Neuronal stem cell (in vitro differentiated cells): ENCODE measurements around the gene FOXP4.

Experiments used
- DNase-seq: peaks from one replicate; pipeline ENCODE4 v3.0.0-alpha.2; 2013; ENCODE audit warnings: low spot score
- H2AFZ ChIP-seq: one replicate; pipeline ENCODE4 v1.6.1; 2013; ENCODE audit warnings: mild to moderate bottlenecking, low read length, inconsistent platforms
- H2AK5ac ChIP-seq: 2 replicates; pipeline ENCODE4 v1.6.1; 2013; ENCODE audit warnings: low read depth, mild to moderate bottlenecking, inconsistent platforms, low read length, moderate library complexity, mixed read lengths
- H2BK120ac ChIP-seq: 2 replicates; pipeline ENCODE4 v1.6.1; 2013; ENCODE audit warnings: low read depth, mild to moderate bottlenecking, inconsistent platforms, low read length, moderate library complexity, mixed read lengths
- H2BK12ac ChIP-seq: one replicate; pipeline ENCODE4 v1.6.1; 2013; ENCODE audit warnings: low read length, inconsistent platforms
- H2BK15ac ChIP-seq: 2 replicates; pipeline ENCODE4 v1.6.1; 2013; ENCODE audit warnings: mild to moderate bottlenecking, low read length, inconsistent platforms, mixed read lengths
- H2BK5ac ChIP-seq: one replicate; pipeline ENCODE4 v1.6.1; 2013; ENCODE audit warnings: inconsistent platforms, mild to moderate bottlenecking, low read length, moderate library complexity
- H3K14ac ChIP-seq: one replicate; pipeline ENCODE4 v1.6.1; 2013; ENCODE audit warnings: low read length, inconsistent platforms
- H3K18ac ChIP-seq: 2 replicates; pipeline ENCODE4 v1.6.1; 2013; ENCODE audit warnings: low read length, inconsistent platforms
- H3K23ac ChIP-seq: 2 replicates; pipeline ENCODE4 v1.6.1; 2013; ENCODE audit warnings: low read depth, mild to moderate bottlenecking, mixed read lengths, low read length, inconsistent platforms; ENCODE audit not compliant: poor library complexity
- H3K27ac ChIP-seq: replicated peaks from 3 replicates; pipeline ENCODE4 v1.5.1; 2013; ENCODE audit warnings: low read length, inconsistent platforms
- H3K27me3 ChIP-seq, 3 experiments: 2 replicates each; pipeline ENCODE4 v1.6.1; 2013; ENCODE audit warnings: low read length in 3 of 3, mild to moderate bottlenecking in 2 of 3, inconsistent platforms in 1 of 3, low read depth in 1 of 3, mixed read lengths in 1 of 3, moderate library complexity in 1 of 3; ENCODE audit not compliant: control insufficient read depth in 3 of 3, insufficient read depth in 3 of 3
- H3K36me3 ChIP-seq, 2 donors: replicated peaks in 1 of 2; 2 replicates each; pipeline ENCODE4 v1.6.1; 2013; ENCODE audit warnings: low read length in 2 of 2; ENCODE audit not compliant: control insufficient read depth in 2 of 2, insufficient read depth in 2 of 2
- H3K4ac ChIP-seq: 2 replicates; pipeline ENCODE4 v1.6.1; 2013; ENCODE audit warnings: inconsistent platforms, mild to moderate bottlenecking, low read length, moderate library complexity
- H3K4me1 ChIP-seq, 2 donors: 1 replicate in 1 of 2; 2 replicates in 1 of 2; pipeline ENCODE4 v1.6.1; 2013; ENCODE audit warnings: low read length in 2 of 2, low read depth in 1 of 2; ENCODE audit not compliant: control insufficient read depth in 2 of 2, insufficient read depth in 1 of 2
- H3K4me2 ChIP-seq: one replicate; pipeline ENCODE4 v1.6.1; 2013; ENCODE audit warnings: mild to moderate bottlenecking, low read length, inconsistent platforms; ENCODE audit not compliant: insufficient read depth, poor library complexity, severe bottlenecking
- H3K4me3 ChIP-seq, 2 donors: 2 replicates each; pipeline ENCODE4 v1.5.1; 2013; ENCODE audit warnings: low read length in 2 of 2, mild to moderate bottlenecking in 2 of 2, inconsistent platforms in 1 of 2, moderate library complexity in 1 of 2
- H3K79me1 ChIP-seq: one replicate; pipeline ENCODE4 v1.6.1; 2013; ENCODE audit warnings: low read depth, mild to moderate bottlenecking, inconsistent platforms, low read length, moderate library complexity
- H3K9ac ChIP-seq: one replicate; pipeline ENCODE4 v1.6.1; 2013; ENCODE audit warnings: mild to moderate bottlenecking, low read depth, low read length, inconsistent platforms; ENCODE audit not compliant: poor library complexity
- H3K9me3 ChIP-seq, 2 donors: replicated peaks in 1 of 2; 2 replicates each; pipeline versions ENCODE3 to v1.6.1; 2013; ENCODE audit warnings: low read length in 2 of 2, mild to moderate bottlenecking in 2 of 2, inconsistent platforms in 1 of 2, low read depth in 1 of 2, mixed read lengths in 1 of 2, moderate library complexity in 1 of 2; ENCODE audit not compliant: control insufficient read depth in 2 of 2, insufficient read depth in 1 of 2
- H4K8ac ChIP-seq: one replicate; pipeline ENCODE4 v1.6.1; 2013; ENCODE audit warnings: low read depth, mild to moderate bottlenecking, inconsistent platforms, low read length, moderate library complexity
- H4K91ac ChIP-seq: one replicate; pipeline ENCODE4 v1.6.1; 2013; ENCODE audit warnings: low read length, low read depth, mild to moderate bottlenecking, inconsistent platforms; ENCODE audit not compliant: poor library complexity
- whole genome bisulfite sequencing, 2 donors: extraction: QIAGEN DNeasy Blood & Tissue Kit; methylation state at CpG; one replicate each; pipeline ENCODE4 v1.1.7; 2013; ENCODE audit warnings: missing lambda C conversion rate in 2 of 2, mixed read lengths in 1 of 2; ENCODE audit not compliant: insufficient read length in 2 of 2, insufficient replicate concordance in 1 of 2; ENCODE audit errors: extremely low coverage in 2 of 2; 5-methylcytosine and 5-hydroxymethylcytosine counted together

Gene FOXP4

GRCh38 chr6:41644297-41644879 is 98.2 kb downstream of the FOXP4 start:
- Histone ChIP-seq H3K79me1 (peaks cover 7% of the 10 kb centered on the region), H3K14ac (no peak overlapping the region), H3K36me3 (peaks cover 25 to 77% of the 10 kb centered on the region in 2 donors), H3K27me3 (peaks cover 0 to 3% (median 0%) of the 10 kb centered on the region in 3 experiments), H3K9me3 (no peaks in the 10 kb centered on the region), H4K8ac (no peak overlapping the region), H3K4ac (no peak overlapping the region), H2BK15ac (no peak overlapping the region), H3K4me1 (peaks cover 25 to 38% of the 10 kb centered on the region in 2 donors), H2BK120ac (no peak overlapping the region), H3K27ac (no peak overlapping the region), H3K9ac (no peak overlapping the region), H2BK5ac (no peak overlapping the region), H3K4me2 (peak overlapping the region; percentile 36), H2AK5ac (peak overlapping the region; percentile 72), H3K23ac (no peak overlapping the region), H4K91ac (no peak overlapping the region), H2BK12ac (no peak overlapping the region), H3K18ac (peak overlapping the region; percentile 69), H3K4me3 (no peak overlapping the region), H2AFZ (no peak overlapping the region)
- no CpG with 5 or more reads among the region's 4 CpGs for WGBS, 2 donors
- DNase-seq = no peak

- Histone ChIP-seq H4K8ac (no peak overlapping the region), H3K4me1 (peaks cover 18 to 30% of the 10 kb centered on the region in 2 donors), H3K4me2 (peak overlapping the region; percentile 36), H2BK120ac (no peak overlapping the region), H2BK12ac (peak overlapping the region; percentile 76), H2AFZ (no peak overlapping the region), H3K23ac (peak overlapping the region; percentile 63), H3K4me3 (no peak overlapping the region), H2BK5ac (no peak overlapping the region), H3K79me1 (peaks cover 3% of the 10 kb centered on the region), H3K27me3 (no peaks in the 10 kb centered on the region), H3K9me3 (no peaks in the 10 kb centered on the region), H3K27ac (no peak overlapping the region), H2BK15ac (peak overlapping the region; percentile 77), H3K36me3 (peaks cover 30 to 78% of the 10 kb centered on the region in 2 donors), H2AK5ac (peak overlapping the region; percentile 72), H3K18ac (peak overlapping the region; percentile 78), H3K4ac (no peak overlapping the region), H4K91ac (no peak overlapping the region), H3K9ac (peak overlapping the region; percentile 72), H3K14ac (no peak overlapping the region)
- DNase-seq = no peak
- WGBS, 2 donors = no CpG with 5 or more reads among the region's 12 CpGs
Observed at GRCh38 chr6:41645007-41645618, 98.9 kb downstream of the FOXP4 start.

- no peak overlapping the region for H2AFZ ChIP-seq
- H3K9ac ChIP-seq = peak overlapping the region; percentile 72
- H3K27ac ChIP-seq = no peak overlapping the region
- peaks cover 35 to 79% of the 10 kb centered on the region in 2 donors for H3K36me3 ChIP-seq
- DNase-seq = no peak
- H3K23ac ChIP-seq = no peak overlapping the region
- H4K91ac ChIP-seq = no peak overlapping the region
- peak overlapping the region; percentile 54 for H2AK5ac ChIP-seq
- no peak overlapping the region for H4K8ac ChIP-seq
- H3K9me3 ChIP-seq = no peaks in the 10 kb centered on the region
- H3K4me3 ChIP-seq = no peak overlapping the region
- no peak overlapping the region for H3K18ac ChIP-seq
- no peak overlapping the region for H3K14ac ChIP-seq
- no peak overlapping the region for H3K4ac ChIP-seq
- H2BK120ac ChIP-seq = peak overlapping the region; percentile 9
- H3K79me1 ChIP-seq = peaks cover 3% of the 10 kb centered on the region
- no peaks in the 10 kb centered on the region for H3K27me3 ChIP-seq
- H2BK5ac ChIP-seq = no peak overlapping the region
- H2BK15ac ChIP-seq = no peak overlapping the region
- no peak overlapping the region for H2BK12ac ChIP-seq
- peaks cover 17 to 26% of the 10 kb centered on the region in 2 donors for H3K4me1 ChIP-seq
- WGBS, 2 donors = no CpG with 5 or more reads among the region's 14 CpGs
- no peak overlapping the region for H3K4me2 ChIP-seq
Observed at GRCh38 chr6:41646026-41646795, 100.0 kb downstream of the FOXP4 start.

- Histone ChIP-seq H4K8ac (no peak overlapping the region), H3K23ac (peak overlapping the region; percentile 97), H3K18ac (no peak overlapping the region), H3K79me1 (peaks cover 4% of the 10 kb centered on the region), H2AFZ (no peak overlapping the region), H2BK5ac (no peak overlapping the region), H2BK15ac (no peak overlapping the region), H3K36me3 (peaks cover 42 to 79% of the 10 kb centered on the region in 2 donors), H4K91ac (no peak overlapping the region), H3K27me3 (no peaks in the 10 kb centered on the region), H3K4ac (no peak overlapping the region), H3K14ac (peak overlapping the region; percentile 51), H3K4me3 (no peak overlapping the region), H2BK12ac (no peak overlapping the region), H3K27ac (no peak overlapping the region), H3K9ac (peak overlapping the region; percentile 78), H3K4me2 (no peak overlapping the region), H3K4me1 (peaks cover 17 to 26% of the 10 kb centered on the region in 2 donors), H2AK5ac (no peak overlapping the region), H2BK120ac (no peak overlapping the region), H3K9me3 (no peaks in the 10 kb centered on the region)
- no peak for DNase-seq
- WGBS, 2 donors = no CpG with 5 or more reads among the region's 9 CpGs
Observed at GRCh38 chr6:41647061-41647511, 100.9 kb downstream of the FOXP4 start.
